Fibroblast of mammary gland (primary cell): ENCODE measurements around the gene NIPBL.

Experiments
- DNase-seq: peaks from one replicate; pipeline ENCODE4 v3.0.0-alpha.2; 2010; ENCODE audit warnings: low read depth
- H3K4me3 ChIP-seq: 2 replicates; pipeline ENCODE4 v1.5.1; 2011; ENCODE audit warnings: low read depth, mild to moderate bottlenecking, low read length, moderate library complexity; ENCODE audit not compliant: control insufficient read depth
- CTCF ChIP-seq: conservative IDR thresholded peaks from 2 replicates; pipeline ENCODE4 v1.5.1; 2011; ENCODE audit warnings: low read depth, low read length, inconsistent platforms; ENCODE audit not compliant: control insufficient read depth, insufficient read depth

NIPBL gene

DNA sequence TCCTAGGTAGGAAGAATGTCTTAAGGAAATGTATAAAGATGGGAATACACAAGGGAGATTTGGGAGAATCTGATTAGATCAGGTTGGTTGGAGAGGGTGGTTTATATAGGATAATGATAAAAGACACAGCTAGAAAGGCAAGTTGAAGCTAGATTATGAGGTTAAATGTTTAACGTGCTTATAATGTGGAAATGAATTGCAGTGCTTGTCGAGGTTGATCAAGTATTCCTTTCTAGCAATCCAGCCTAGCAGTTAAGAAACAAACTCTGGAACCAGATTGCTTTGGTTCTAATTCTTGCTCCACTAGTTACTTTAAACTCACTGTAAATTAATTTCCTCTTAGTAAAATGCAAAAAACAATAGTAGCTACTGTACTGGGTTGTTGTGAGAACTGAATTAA lies 76.5 kb downstream of the NIPBL start:
- no peak for DNase-seq
- no peak for TF ChIP-seq CTCF
- H3K4me3 ChIP-seq, result no peak overlapping the region

GRCh38 chr5:36957953-36958537 lies 81.5 kb downstream of the NIPBL start:
- no peak overlapping the region for H3K4me3 ChIP-seq
- no peak for TF ChIP-seq CTCF
- no peak for DNase-seq

- DNase-seq, result no peak
- no peak overlapping the region for H3K4me3 ChIP-seq
- no peak for TF ChIP-seq CTCF
These were observed 82.0 kb downstream of the NIPBL start for GRCh38 chr5:36958612-36959011.

GRCh38 chr5:36965179-36965578 lies 88.6 kb downstream of the NIPBL start:
- no peak overlapping the region for H3K4me3 ChIP-seq
- no peak for DNase-seq
- TF ChIP-seq CTCF, result no peak

- H3K4me3 ChIP-seq, result no peak overlapping the region
- no peak for DNase-seq
- no peak for TF ChIP-seq CTCF
These were observed 93.3 kb downstream of the NIPBL start for GRCh38 chr5:36969700-36970395.

DNA sequence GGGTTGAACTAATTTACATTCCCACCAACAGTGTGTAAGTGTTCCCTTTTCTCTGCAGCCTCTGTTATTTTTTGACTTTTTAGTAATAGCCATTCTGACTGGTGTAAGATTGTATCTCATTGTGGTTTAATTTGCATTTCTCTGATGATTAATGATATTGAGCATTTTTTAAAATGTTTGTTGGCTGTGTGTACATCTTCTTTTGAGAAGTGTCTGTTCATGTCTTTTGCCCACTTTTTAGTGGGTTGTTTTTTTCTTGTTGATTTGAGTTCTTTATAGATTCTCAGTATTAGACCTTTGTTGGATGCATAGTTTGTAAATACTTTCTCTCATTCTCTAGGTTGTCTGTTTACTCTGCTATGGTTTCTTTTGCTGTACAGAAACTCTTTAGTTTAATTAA lies 101.6 kb downstream of the NIPBL start:
- DNase-seq, result no peak
- TF ChIP-seq CTCF, result no peak

More for the DNA sequence above, 101.6 kb downstream of the NIPBL start:
- no peak overlapping the region for H3K4me3 ChIP-seq
